Measurements from ENCODE around the gene PTPN2.

- TF ChIP-seq CTCF (IDR thresholded peaks at IDR 0.05): no peak
- TF ChIP-seq POLR2A (IDR thresholded peaks at IDR 0.05): no peak
These were observed 7.5 kb upstream of the PTPN2 start for GRCh38 chr18:12891561-12891960.

Measured in right lobe of liver (tissue), 4 donors.